NCI-H1417 (cell line): Measurements from ENCODE around the gene LRCH1.

Source experiments
- DNase-seq, 3 experiments: peaks; one replicate each; lab custom pipeline; 2025; lab: John Stamatoyannopoulos, UW

The LRCH1 gene

DNA sequence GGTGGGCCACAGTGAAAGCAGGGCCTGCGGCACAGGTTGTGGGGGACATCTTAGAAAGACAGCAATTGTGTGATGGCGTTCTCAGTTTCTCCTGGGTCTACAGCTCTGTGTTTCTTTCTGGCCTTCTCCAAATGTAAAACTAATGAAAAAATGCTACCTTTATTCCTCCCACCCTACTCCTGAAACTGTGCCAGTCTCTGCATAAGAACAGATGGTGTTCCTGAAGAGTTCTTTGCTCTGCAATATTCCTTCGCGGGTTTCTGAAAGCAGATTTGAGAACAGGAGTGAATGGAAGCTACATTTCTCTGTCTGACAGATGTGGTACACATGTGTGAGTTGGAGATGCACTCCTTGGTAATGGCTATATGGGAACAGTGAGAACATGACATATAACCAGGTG, 18.0 kb upstream of the LRCH1 start:
- DNase-seq = no peak

DNA sequence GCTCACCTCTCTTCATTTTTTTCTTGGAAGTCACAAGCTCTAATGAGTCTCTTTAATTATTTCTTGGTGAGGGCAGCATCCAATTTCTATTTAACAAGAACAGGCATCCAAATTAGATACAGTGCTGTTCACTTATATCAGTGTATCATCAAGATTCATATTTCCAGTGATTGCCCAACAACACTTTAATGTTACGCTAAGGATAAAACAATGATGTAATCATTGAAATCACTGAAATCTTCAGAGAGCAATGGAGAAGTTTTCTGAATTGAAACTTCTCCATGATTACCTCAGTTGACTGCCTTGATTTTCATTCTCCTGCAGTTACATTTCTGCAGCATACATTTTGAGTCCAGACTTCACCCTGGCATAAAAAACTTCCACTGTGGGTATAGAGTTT, 17.1 kb upstream of the LRCH1 start:
- no peak for DNase-seq

DNA sequence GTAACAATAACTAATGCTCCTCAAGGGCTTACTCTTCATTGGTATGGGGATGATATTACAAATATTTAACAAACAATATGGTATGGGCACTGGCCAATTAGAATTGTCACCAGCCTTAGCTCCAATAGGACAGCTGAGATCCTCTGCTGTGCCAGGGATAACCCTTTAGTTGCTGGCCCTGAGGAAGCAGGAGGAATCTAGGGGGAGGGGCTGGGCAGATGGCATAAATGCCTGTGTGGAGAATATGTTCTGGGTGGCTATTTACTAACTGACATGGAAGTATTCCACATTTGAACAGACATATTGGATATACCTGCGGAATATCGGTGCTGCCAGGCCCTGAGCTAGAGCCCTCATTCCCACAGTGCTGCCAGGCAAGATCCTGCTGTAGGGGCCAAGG, 16.6 kb upstream of the LRCH1 start:
- DNase-seq = no peak

DNA sequence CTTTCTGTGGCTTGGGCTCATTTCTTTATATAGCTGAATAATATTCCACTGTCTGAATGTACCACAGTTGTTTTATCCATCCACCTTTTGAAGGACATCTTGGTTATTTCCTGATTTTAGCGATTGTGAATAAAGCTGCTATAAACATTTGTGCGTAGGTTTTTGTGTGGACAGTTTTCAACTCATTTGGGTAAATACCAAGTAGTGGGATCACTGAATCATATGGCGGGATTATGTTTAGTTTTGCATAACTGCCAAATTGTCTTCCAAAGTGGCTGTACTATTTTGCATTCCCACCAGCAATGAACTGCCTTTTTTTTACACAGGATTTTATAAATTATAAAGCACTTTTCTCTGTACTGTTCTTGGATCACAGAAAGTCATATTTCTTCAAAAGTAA, 13.7 kb upstream of the LRCH1 start:
- DNase-seq = no peak

DNA sequence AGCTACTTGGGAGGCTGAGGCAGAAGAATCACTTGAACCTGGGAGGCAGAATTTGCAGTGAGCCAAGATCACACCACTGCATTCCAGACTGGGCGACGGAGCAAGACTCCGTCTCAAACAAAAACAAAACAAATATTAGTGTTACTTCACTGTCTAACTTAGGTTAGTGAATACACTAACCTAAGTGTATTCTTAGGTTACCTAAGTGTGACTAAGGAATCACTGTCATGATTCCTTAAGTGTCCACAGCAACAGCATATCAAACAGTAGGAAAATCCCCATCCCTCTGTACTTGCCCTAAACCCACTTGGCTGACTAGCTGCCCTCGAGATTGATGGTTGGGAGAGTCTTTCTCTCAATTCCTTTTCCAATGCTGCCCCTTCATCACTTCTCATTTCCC, 11.8 kb upstream of the LRCH1 start:
- no peak for DNase-seq

DNA sequence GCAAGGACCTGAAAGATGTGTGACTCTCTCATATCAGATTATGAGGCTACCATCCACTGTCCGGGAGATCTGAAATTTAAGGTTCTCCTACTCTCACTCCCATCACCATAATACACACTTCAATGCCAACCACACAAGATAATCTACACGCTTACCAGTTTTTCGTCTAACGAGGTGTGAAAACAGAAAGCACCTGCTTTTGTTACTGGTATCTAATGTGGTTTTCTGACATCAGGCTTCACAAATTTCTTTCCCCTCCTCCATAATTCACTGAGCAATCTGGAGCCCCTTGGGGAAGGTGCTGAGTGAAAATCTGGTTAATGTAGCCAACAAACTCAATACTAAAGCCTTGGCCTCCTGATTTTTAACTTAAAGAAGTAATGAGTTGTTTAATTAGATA, 10.1 kb upstream of the LRCH1 start:
- no peak for DNase-seq

DNA sequence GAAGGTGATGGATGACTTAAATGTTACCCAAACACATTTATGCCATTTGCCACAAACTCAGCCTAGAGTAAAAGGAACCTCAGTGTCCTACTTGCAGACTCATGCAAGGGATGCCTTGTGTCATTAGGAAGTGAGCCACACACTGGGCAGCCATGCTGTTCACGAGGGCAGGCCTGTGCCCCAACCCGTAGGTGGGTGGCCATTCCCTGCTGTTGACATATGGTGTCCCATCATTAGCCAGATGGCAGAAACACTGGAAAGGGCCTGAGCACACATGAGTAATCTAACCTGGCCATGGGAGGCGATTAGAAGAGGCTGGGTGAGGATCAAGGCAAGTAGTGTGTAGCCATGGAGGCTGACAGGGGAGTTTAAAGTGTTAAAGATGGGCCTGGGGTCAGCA, 9.7 kb upstream of the LRCH1 start:
- no peak for DNase-seq

DNA sequence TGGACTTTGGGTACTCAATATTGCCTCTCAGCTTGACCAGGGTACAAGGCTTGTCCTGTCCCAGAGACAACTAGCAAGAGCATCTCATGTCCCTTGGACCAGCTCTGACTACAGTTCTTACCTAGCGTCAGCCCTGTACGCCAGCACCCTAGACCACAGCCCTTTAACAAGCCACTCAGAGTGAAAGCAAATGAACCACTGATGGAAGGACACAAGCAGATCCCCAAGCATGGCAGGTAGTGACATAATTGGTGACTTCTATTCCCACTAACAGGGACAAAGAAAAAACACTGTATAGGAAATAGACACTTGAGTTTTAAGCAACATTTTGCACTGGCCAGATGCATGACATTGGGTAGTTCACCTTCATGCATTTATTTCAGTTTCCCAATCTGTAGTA, 8.8 kb upstream of the LRCH1 start:
- DNase-seq = no peak

DNA sequence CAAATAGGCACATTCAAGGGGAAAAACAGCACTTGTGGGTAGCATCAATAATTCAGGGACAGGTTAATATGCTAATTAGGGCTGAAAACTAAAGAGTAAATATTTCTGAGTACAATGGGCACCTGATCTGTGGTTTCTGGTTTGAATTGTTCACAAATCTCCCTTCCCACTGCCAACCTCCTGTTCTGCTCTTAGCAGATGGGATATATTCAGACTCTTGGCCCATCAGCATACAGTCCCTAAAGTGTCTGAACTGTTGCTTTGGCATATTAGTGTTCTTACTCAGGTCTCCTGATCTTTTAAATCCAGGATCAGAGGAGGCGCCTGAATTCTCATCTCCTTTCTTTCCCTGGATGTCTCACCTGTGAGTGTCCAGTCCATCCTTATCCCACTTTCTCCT, 8.2 kb upstream of the LRCH1 start:
- DNase-seq = no peak

DNA sequence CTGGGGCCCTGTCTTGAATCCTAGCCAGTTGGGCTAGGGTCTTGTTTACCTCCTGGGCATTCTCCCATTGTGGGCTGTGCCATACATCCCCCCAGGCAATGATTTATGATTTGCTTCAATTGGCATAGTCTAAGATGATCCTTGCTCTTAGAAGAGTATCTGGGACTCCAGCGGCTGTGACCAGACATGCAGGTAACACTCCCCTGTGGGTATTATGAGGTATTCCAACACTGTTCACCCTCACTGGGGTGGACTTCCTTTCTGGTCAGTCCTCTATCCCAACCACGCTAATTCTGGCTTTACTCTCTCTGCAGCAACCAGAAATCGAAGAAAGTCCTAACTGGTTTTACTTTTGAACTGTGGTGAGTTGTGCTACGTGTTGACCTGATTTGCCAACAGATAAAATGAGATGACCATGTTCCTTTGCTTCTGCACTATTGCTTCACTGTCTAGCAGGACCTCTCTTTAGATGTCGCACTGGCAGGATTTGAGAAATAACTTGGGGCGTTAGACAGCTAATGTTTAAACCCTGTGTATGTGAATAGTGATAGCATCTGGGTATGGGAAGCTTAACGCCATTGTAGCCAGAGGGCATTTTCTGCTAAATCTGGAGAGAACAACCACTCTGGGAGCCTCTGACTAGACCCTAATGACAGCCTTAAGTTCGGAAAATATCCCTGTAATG, 6.7 kb upstream of the LRCH1 start:
- DNase-seq = peak in 1 of 3 experiments; percentile 22

DNA sequence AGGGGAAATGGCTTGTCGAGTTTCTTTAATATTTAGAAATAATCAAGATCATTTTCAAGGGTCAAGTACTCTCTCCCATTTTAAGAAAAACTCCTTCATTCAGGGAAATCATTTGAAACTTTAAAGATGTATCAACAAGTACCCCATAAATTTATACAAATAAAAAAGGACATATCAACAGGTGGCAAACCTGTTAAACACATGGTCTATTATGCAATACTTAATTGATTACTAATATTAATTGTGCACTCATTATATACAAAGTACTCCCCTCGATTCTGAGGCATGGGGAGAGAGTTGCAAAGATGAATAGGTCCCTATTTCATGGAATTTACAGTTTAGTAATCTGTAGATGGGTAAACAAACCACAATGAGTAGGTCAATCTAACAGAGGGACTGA, 2.1 kb upstream of the LRCH1 start:
- DNase-seq = peak in 1 of 3 experiments; percentile 3

DNA sequence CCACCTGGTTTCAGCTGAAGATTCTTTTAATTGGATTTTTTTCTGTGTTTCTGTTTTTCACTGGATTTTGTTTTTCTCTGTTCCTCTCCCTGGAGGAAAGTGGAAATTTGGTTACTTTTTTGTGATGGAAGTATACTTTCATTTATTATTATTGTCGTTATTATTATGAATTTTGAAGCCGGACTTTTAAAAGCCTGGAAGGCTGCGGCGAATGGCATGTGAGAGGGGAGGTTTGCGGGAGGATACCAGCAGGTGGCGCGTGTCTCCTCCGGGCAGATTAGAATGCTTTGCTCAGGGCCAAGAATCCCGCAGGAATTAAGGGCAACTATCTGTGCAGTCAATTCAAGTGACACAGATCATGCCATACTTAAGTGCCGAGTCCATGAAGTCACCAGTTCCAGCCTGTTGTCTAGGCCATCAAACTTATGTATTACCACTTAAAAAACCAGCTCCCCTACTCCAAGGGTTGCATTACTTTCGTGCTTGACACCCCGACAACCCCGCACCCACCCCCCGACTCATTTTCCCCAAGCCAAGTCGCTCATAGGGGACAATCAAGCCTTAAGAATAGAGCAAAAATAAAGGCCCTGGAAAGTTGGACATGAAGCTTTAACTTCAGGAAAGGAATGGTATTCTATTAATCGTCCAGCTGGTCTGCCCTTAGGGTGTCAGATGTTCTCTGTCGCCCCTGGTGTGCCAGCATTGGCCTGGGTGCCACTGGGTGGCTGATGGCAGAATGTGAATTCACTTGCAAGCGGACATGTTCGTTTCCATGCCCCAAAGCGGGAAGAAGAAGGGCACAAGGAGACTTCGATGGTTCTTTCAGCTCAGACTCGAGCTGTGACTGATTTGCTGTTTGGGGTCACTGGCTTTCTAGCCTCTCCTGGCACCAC, 1.3 kb upstream of the LRCH1 start:
- peak; percentile 44 to 80 (median 70) for DNase-seq

DNA sequence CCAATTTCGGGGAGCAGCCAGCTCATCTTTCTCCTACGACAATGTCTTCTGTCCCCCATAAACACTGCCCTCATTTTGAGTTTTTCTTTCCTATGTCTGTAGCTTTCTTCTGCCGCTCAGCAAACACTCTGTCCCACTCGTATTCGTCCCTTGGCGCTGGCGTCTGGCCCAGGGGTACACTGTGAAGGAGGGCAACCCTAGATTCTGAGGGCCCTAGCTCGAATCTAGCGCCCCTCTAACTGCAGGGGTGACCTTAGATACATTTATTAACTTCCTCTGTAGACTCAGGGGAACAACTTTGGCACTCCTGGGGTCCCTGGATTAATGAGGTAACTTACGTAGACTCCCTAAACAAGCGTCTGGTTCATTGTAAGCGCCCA, 677 bp upstream of the LRCH1 start:
- peak in 2 of 3 experiments; percentile 40 to 63 for DNase-seq

DNA sequence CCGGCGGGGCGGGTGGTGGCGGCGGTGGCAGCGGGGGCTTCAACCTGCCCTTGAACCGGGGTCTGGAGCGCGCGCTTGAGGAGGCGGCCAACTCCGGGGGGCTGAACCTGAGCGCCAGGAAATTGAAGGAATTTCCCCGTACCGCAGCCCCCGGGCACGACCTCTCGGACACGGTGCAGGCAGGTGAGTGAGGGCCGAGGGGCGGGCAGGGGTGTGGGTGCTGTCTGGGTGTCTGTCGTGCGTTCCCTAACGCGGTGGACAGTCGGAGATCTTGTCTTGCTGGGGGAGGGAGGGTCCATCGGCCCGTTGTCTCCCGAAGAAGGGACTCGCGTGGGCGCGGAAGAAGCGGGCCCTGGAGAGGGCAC, 533 bp downstream of the LRCH1 start:
- DNase-seq = peak in 2 of 3 experiments; percentile 70 to 73

DNA sequence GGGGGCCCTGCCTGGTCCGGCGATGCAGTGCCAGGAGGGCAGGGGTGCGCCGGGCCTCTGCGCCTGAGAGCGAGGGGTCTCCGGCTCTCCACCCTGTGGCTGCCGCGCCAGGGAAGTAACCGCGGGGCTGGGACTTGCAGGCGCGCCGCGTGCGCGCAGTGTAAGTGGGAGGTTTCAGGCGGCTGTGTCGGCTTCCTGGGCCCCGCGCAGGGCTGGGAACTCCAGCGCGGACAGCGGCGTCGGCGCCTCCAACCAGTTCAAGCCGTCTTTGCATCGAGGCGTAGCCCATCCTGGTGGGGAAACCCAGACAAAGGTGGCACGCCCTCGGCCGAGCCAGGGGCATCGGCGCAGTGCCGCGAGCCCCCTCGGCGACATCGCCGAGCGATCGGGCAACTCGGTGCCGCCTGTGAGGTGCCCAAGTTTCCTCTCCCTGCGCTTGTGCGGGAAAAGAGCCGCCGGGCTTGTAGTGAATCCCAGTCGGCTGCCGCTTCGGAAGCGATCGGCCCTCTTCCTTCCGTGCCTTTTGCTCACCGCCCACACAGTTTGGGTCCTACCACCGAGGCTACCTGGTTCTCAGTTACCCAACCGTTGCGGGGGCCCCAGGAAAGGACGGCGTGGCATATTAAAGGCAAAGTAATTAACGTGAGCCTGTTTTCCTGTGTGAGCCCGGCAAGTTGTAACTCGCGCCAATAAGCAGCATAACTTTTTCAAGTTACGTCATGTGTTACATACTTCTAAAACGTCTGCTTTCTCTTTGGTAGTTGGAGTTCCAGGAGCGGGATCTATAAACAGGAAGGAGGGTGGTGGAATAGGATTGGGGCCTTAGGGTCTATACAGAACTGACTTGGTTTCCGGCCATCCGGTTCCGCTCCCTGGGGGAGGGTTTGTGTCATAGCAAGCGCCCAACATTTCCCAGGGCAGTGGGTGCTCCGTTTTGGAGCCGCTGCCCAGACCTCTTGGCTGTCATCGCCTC, 1.2 kb downstream of the LRCH1 start:
- peak; percentile 63 to 83 (median 79) for DNase-seq

DNA sequence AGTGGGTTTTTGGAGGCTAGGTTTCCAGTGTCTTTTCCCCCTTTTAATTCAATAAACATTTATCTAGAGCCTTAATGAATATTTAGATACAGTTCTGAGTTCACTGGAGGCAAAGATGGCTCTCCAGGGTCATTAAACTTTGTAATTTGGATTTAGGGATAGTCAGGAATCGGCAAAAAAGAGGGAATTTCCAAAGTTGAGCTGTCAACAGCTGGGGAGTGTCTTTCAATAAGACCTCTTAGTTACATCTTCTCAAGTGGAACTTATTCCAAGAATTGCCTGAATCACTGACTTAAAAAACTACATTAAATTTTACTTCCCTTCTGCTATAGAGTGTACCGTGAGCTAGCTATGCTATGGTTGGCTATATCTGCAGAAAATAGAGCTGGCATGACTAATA, 2.0 kb downstream of the LRCH1 start:
- no peak for DNase-seq

DNA sequence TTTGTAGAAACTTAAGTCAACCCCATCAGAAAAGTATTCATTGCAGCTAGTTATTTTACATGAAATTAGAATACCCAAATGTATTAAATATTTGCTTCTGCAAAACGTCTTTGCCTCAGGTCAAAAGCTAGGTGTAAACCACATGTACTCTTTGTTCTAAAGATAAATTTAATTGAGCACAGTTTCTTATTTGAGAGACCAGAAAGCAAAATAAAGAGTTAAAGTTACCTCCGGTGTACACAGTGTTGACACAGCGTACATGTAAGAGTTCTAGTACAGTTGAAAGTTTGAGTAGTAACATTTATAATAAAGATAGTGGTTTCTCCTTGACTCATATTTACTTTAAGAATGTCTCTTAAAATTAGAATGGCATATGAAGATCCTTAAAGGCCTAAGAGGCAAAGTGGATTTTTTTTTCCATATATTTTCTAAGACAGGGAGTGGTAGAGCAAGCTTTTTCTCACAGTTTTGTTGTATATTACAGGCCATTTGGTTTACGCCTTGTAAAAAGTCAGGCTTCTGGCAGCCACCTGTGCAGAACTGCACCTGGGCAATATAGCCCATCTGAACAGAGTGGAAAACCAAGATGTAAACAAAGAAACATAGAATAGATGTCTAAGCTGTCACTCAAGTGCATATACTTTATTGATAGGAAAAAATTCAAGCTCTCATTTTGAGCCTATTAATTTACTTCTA, 2.9 kb downstream of the LRCH1 start:
- no peak for DNase-seq

DNA sequence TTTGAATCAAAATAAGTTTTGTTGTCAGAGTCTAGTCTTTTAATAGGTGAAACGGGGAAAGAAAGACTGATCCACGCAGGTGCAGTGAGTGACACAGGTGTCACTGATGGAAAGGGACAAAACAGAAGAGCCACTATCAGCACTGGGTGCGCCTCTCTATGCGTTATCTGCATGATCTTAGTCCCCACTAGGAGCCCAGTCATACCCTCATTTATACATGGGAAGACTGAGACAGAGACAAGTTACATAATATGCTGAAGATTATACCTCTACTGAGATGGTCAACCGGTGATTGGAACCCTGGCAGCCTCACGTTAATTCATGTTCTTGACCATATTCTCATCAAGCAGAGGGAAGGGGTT, 3.4 kb downstream of the LRCH1 start:
- DNase-seq = no peak

DNA sequence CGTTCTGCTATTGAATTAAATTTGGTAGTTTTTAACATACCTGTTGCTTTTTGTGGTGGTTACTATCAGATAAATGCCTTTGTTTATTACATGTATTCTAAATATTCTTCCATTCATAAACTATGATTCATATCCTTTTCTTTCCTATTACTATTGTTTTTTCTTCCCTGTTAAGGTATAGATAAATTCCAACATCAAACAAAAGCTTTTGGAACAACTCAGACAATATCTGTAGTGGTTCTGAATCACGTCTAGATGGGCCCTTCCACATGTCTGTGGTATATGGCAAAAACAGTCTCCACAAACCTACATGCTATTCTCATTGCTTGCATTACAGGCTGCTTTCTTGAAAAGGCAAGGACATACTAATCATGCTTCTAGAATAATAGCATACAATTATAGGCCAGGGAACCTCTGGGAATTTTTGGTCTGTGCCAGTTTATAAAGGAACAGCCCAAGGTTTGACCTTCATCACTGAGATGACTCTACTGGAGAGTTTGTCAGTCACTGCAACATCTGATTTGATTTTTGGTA, 6.4 kb downstream of the LRCH1 start:
- DNase-seq = no peak

DNA sequence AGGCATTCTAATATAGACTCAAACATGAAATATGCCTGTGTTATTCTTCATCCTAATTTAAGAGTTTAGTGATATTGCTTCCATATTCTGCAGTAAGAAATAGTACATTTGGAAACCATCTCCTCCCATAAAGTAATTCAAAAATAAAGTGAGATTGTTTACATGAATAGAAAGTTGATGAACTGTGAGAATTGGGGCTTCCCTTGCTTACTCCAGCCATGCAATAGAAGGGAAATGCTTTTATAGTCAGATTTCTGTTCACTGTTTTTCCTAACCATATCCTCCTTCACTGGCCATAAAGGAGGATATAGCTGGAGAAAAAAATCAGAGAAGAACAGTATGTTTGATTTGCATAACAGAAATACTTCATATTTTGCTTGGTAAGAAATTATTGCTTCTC, 7.8 kb downstream of the LRCH1 start:
- no peak for DNase-seq

DNA sequence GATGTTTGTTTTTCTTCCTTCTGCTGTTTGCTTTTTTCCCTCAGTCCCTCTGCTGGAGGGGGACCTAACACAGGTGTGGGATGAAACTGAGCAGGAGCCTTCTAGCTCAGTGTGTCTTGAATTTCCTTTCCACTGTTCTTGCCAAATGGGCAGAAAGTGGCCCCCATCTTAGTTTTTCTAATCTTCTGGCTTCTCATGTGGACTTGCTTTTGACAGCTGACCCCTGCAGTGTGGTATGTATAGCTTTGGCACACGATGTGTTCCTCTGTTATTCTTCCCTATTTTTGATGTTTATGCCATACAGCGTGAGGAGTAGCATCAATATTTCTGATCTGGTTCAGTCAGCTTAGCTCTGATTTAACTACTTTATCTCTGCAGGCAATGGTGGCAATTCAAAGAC, 8.3 kb downstream of the LRCH1 start:
- DNase-seq = no peak

DNA sequence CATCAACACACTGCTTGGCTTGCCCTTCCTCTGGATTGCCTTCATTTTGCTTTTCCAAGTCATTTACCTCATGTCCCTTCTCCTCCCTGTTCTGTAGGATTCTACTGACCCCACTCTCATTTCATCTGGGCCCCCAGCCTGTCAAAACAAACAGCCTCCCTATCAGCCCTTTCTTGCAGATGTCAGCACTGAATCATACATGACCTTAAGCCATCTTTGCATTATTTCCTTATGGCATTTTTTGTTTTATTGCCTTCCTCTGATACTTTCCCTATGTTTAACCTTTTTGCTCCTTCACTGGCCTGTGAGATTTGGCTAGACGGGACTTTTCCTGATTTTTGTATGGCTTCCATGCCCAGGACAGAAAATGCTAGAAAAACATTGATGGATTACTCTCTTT, 8.7 kb downstream of the LRCH1 start:
- no peak for DNase-seq
